ENCODE measurements around the gene MDGA2. TPM values are rescaled to one million over a fixed set of nuclear protein-coding genes. Genes with fewer than 3 reads are reported as not detected.
"Not testable (repeated sequence)": the region's sequence is repeated elsewhere in the genome, so short reads cannot be mapped to it uniquely, and the experiment has no call there.

MDGA2 gene
- total and polyA plus RNA-seq, 8 donors, result 0.14 to 2.9 TPM; not detected in 6

DNA sequence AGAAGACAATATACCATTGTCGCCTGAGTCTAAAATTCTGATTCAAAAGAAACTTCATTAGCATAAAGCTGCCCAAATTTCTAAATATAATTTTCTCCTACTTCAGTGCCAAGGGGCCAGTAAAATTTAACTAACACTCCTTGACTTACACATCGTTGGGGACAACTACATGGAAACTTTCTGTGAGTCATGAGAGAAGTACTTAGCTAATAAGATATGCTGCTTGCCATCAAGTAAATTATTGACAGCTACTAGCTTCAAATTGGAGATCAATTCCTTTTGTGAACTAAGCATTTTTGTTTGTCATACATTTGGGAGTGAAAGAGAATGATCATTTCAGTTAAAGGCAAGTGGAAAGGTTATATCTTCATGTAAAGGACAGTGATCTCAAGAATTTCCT, 373.3 kb downstream of the MDGA2 start:
- no peak for DNase-seq
- H3K27ac ChIP-seq, result no peak overlapping the region
- intact Hi-C loops (cut with DNase I; ENCODE audit: low total_unique reads), result no loop called here
- WGBS, 5 donors, result 66 to 79% (median 75%) methylated on average over 2 of the region's 2 CpGs
- no peak for TF ChIP-seq EP300 (IDR thresholded peaks at IDR 0.05)
- no peak for TF ChIP-seq POLR2A (IDR thresholded peaks at IDR 0.05)
- TF ChIP-seq CTCF (IDR thresholded peaks at IDR 0.05), result no peak
- no peak for TF ChIP-seq POLR2AphosphoS5 (IDR thresholded peaks at IDR 0.05)
- no peaks in the 10 kb centered on the region for H3K9me3 ChIP-seq
- H3K4me3 ChIP-seq, result no peak overlapping the region
- no peaks in the 10 kb centered on the region for H3K36me3 ChIP-seq
- no peaks in the 10 kb centered on the region for H3K4me1 ChIP-seq
- no peaks in the 10 kb centered on the region for H3K27me3 ChIP-seq

DNA sequence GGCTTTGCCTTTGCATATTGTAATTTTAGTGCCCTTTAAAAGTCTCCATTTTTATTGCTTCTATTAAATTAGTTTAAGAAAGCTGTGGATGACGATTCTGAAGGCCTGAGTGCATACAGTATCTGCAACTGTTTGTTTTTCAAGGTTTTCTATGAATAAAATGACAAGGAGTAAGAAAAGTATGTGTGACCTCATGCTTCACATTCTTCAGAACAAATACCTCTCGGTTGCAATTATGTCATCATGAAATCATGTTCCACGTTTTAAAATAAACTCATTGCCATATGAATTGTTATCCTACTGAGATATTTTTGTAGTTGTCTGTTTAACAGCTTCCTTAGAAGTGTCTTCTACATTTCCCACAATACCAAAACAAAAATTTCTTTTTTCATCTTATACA, 374.6 kb downstream of the MDGA2 start:
- H3K36me3 ChIP-seq, result no peaks in the 10 kb centered on the region
- TF ChIP-seq POLR2A (IDR thresholded peaks at IDR 0.05) (no peak), EP300 (IDR thresholded peaks at IDR 0.05) (no peak), CTCF (IDR thresholded peaks at IDR 0.05) (no peak), POLR2AphosphoS5 (IDR thresholded peaks at IDR 0.05) (no peak)
- intact Hi-C loops (cut with DNase I; ENCODE audit: low total_unique reads), result no loop called here
- no peaks in the 10 kb centered on the region for H3K27me3 ChIP-seq
- no peak for DNase-seq
- H3K27ac ChIP-seq, result no peak overlapping the region
- no peaks in the 10 kb centered on the region for H3K4me1 ChIP-seq
- H3K9me3 ChIP-seq, result no peaks in the 10 kb centered on the region
- H3K4me3 ChIP-seq, result no peak overlapping the region
- WGBS, 5 donors, result 33 to 49% (median 44%) methylated on average over 3 of the region's 3 CpGs

DNA sequence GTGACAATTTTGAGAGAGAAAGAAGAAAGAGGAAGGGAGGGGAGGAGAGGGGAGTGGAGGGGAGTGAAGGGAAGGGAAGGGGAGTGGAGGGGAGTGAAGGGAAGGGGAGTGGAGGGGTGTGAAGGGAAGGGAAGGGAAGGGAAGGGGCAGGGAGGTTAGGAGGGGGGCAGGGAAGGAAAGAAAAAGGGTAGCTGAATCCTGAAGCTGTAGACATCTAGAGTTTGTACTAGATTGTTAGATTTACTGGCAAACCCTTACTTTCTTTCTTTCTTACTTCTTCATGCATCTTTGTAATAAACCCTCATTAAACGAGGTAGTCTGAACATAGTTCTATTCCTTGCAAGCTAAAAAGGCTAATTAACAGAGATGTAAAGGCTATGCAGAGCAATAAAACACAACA, 378.0 kb downstream of the MDGA2 start:
- no peak for DNase-seq
- Histone ChIP-seq H3K36me3 (no peaks in the 10 kb centered on the region), H3K4me3 (no peak overlapping the region), H3K4me1 (no peaks in the 10 kb centered on the region), H3K27ac (no peak overlapping the region), H3K27me3 (no peaks in the 10 kb centered on the region), H3K9me3 (no peaks in the 10 kb centered on the region)
- intact Hi-C loops (cut with DNase I; ENCODE audit: low total_unique reads), result no loop called here
- TF ChIP-seq POLR2A (IDR thresholded peaks at IDR 0.05), result no peak
- no peak for TF ChIP-seq EP300 (IDR thresholded peaks at IDR 0.05)
- no peak for TF ChIP-seq CTCF (IDR thresholded peaks at IDR 0.05)
- no peak for TF ChIP-seq POLR2AphosphoS5 (IDR thresholded peaks at IDR 0.05)
- WGBS, 5 donors, result 55 to 78% (median 61%) methylated on average over 1 of the region's 1 CpG

DNA sequence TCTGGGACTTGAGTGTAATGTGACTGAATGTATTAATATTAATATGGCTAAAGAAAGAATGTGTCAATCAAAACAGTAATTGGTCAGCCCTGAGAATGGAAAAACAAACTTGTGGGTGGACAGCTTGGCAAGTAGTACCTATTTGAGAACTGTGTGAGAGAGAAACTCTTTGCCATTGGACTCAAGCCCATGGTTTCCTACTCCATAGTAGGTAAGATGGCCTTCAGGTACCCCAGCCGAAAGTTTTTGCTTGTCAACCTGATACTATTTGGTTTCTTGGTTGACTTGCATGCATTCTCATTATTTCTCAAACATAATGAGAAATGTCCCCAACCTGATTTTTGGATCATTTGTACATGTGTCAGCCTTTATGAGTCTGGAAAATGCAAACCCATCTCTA, 391.1 kb downstream of the MDGA2 start:
- no peaks in the 10 kb centered on the region for H3K36me3 ChIP-seq
- 54 to 89% (median 81%) methylated on average over 1 of the region's 1 CpG for WGBS, 5 donors
- H3K27me3 ChIP-seq, result no peaks in the 10 kb centered on the region
- H3K4me3 ChIP-seq, result no peak overlapping the region
- no peaks in the 10 kb centered on the region for H3K9me3 ChIP-seq
- intact Hi-C loops (cut with DNase I; ENCODE audit: low total_unique reads), result no loop called here
- DNase-seq, result no peak
- no peak for TF ChIP-seq EP300 (IDR thresholded peaks at IDR 0.05)
- no peak for TF ChIP-seq POLR2A (IDR thresholded peaks at IDR 0.05)
- no peak for TF ChIP-seq CTCF (IDR thresholded peaks at IDR 0.05)
- no peak for TF ChIP-seq POLR2AphosphoS5 (IDR thresholded peaks at IDR 0.05)
- H3K4me1 ChIP-seq, result no peaks in the 10 kb centered on the region
- H3K27ac ChIP-seq, result no peak overlapping the region

GRCh38 chr14:47281761-47282160, 393.6 kb downstream of the MDGA2 start:
- 92 to 98% (median 95%) methylated on average over 16 of the region's 16 CpGs for WGBS, 5 donors
- intact Hi-C loops (cut with DNase I; ENCODE audit: low total_unique reads), result not testable (repeated sequence)

More at GRCh38 chr14:47281761-47282160, 393.6 kb downstream of the MDGA2 start:
- H3K27me3 ChIP-seq, DNase-seq, H3K4me3 ChIP-seq, H3K36me3 ChIP-seq, H3K4me1 ChIP-seq, H3K9me3 ChIP-seq, H3K27ac ChIP-seq: not testable (repeated sequence)

Data from stomach (tissue), 9 donors.